IPS-11a (cell line): Measurements from ENCODE around the gene RNPEP.
"Not testable (repeated sequence)": the region's sequence is repeated elsewhere in the genome, so short reads cannot be mapped to it uniquely, and the experiment has no call there.

Experiments used
- H3K4me3 ChIP-seq: one replicate; pipeline ENCODE4 v1.5.1; 2013; ENCODE audit warnings: low read depth, low read length, control low read depth

The RNPEP gene

GRCh38 chr1:202034149-202034682 lies 51.8 kb downstream of the RNPEP start:
- no peak overlapping the region for H3K4me3 ChIP-seq

- no peak overlapping the region for H3K4me3 ChIP-seq
Measured at GRCh38 chr1:202034683-202035462, 52.4 kb downstream of the RNPEP start.

- H3K4me3 ChIP-seq, result no peak overlapping the region
Measured at GRCh38 chr1:202036595-202037387, 54.3 kb downstream of the RNPEP start.

GRCh38 chr1:202037706-202038296 lies 55.4 kb downstream of the RNPEP start:
- no peak overlapping the region for H3K4me3 ChIP-seq

GRCh38 chr1:202038688-202039346 lies 56.4 kb downstream of the RNPEP start:
- no peak overlapping the region for H3K4me3 ChIP-seq

- H3K4me3 ChIP-seq, result no peak overlapping the region
Measured at GRCh38 chr1:202045705-202046104, 63.3 kb downstream of the RNPEP start.

- no peak overlapping the region for H3K4me3 ChIP-seq
Measured at GRCh38 chr1:202046227-202046626, 63.8 kb downstream of the RNPEP start.

- no peak overlapping the region for H3K4me3 ChIP-seq
Measured at GRCh38 chr1:202046748-202047708, 64.6 kb downstream of the RNPEP start.

GRCh38 chr1:202047977-202048376 lies 65.5 kb downstream of the RNPEP start:
- no peak overlapping the region for H3K4me3 ChIP-seq

- H3K4me3 ChIP-seq, result no peak overlapping the region
Measured at GRCh38 chr1:202049129-202049528, 66.7 kb downstream of the RNPEP start.

- no peak overlapping the region for H3K4me3 ChIP-seq
Measured at GRCh38 chr1:202054094-202054493, 71.6 kb downstream of the RNPEP start.

- H3K4me3 ChIP-seq, result not testable (repeated sequence)
Measured at GRCh38 chr1:202054673-202055072, 72.2 kb downstream of the RNPEP start.
